HG03064 (cell line): Measurements from ENCODE around the gene ANKRD23.
"Not testable (repeated sequence)": the region's sequence is repeated elsewhere in the genome, so short reads cannot be mapped to it uniquely, and the experiment has no call there.

ENCODE experiments used
- ATAC-seq: cut with Tn5 transposase; IDR thresholded peaks from one replicate; pipeline ENCODE4 v1.9.1; 2021; ENCODE audit warnings: low read depth; ENCODE audit not compliant: unreplicated experiment

Gene ANKRD23

DNA sequence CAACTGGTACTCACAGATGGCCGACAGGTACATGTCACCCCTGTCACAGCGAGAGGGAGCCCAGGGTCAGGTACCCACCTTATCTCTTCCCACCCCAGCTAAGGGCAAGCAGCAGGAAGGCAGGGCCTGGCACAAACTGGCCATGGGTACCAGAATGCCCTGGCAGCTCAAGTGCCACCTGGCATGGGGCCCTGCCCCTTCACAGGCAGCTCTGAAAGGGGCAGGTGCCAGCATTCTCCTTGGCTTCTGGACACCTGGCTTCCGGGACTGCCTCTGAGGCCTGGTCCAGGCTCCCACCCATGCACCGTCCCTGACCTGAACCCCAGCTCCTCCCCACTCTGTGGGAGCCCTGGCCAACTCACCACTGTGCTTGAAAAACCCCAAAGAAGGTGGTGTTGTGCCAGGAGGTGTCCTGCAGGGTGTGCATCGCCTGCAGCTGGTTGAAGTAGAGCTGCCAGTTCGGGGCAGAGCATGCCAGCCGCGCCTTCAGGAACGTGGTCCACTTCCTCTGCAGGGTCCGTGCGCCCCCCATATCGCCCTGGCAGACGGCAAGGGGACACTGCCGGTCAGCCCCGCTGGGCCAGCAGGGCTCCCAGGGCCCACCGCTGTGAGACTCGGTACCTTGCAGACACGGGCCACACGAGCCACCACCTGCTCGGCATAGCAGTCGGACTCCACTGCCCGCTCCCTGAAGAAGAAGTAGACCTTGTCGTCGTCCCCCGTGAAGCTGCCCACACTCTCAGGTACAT lies 20.7 kb upstream of the ANKRD23 start:
- ATAC-seq = no peak

DNA sequence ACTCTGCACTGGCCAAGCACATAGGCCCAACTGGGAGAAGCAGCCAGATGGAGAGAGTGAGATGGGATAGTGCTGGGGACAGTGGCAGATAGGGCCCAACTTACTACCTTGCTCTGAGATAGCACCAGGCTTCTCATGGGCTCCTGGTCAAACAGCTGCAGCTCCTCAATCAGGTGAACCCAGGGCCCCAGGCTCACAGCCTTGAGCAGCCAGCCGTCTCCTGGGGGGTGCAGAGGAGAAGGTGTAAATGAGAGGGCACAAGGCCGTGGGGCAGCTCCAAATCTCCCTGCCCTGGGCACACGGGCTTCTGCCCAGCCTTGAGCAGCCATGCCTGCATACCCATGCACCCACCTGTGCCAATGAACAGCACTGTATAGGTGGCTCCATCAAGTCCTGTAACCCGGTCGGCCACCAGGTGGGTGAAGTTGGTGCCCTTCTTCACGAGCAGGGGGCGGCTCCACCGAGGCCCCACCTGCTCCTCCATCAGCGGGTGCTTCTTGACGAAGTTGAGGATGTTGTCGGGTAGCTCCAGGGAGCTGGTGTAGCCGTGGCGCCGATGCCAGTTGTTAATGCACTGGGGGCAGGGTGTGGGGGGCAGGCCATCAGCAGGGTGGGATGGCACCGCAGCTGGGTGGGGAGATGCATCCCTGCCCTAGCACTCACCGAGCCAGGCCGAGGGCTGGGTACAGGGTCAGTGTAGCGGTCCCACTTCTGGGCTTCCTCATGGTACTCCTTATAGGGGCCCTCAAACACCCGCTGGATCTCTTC lies 19.9 kb upstream of the ANKRD23 start:
- no peak for ATAC-seq

DNA sequence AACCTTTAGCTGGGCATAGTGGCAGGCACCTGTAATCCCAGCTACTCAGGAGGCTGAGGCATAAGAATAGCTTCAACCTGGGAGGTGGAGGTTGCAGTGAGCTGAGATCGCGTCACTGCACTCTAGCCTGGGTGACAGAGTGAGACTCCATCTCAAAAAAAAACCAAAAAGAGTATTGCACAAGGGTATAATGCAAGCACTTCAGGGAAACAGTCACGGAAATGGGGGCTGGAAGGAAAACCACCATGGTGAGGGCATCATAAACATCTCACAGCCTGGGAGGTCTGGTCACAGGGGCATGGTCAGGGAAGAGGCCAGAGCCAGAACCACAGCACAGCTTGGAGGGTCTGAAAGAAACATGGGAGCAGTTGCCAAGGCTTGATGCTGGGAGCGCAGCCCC lies 19.2 kb upstream of the ANKRD23 start:
- ATAC-seq = not testable (repeated sequence)

DNA sequence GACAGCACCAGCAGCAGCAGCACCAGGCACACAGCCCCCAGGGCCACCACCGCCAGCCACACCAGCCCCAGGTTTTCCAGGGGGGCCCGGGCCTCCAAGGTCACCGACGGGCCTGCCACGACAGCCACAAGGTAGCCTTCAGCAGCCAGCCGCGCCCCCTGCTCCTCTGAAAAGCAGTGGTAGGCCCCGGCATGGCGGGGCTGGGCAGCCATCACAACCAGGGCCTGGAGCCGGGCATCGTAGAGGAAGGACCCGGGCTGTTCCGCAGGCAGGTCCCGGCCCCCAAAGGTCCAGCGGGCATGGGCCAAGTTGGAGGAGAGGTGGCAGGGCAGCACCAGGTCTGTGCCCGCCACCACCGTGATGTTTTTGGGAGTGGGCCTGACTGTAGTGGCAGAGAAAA lies 17.3 kb upstream of the ANKRD23 start:
- no peak for ATAC-seq

DNA sequence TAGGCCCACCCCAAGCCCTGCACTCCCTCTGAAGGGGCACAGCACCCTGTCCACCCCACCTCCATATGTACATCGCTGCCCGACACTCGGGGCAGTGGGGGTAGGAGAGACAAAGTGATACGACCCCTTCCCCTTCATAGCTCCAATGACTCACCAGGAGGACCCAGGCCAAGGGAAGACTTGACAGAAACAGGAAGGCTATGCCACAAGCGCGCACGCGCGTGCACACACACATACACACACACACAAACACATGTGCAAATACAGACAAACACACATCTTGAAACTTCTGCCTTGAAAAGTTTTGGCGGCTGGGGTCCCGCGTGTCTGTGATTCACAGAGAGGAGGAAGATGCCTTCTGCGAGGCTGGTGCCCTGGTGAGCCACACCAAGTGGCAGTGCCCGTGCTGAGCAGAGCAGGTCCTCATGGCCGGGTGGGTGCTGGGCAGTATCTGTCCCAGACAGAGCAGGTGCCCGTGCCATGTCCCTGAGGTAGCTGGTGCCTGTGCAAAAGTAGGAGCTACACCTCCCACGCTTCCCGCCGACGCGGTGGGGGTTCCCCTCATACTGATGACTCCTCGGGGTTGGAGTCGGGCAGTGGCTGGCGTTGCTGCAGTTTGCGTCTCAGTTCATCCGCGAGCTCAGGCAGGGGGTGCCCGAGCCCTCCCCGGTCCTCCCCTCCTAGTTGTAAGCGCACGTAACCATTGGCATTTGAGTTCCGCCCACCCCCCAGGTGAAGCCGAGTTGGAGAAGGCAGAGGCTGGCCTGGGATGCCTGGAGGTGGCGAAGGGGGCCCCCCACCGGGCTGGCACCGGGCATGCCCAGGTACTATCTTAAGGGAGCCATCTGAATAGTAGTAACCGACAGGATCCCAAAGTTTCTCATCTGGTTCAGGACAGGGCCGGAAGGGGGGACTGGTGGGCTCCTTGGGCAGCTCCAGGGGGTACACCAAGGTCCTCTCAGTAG lies 16.5 kb upstream of the ANKRD23 start:
- no peak for ATAC-seq

DNA sequence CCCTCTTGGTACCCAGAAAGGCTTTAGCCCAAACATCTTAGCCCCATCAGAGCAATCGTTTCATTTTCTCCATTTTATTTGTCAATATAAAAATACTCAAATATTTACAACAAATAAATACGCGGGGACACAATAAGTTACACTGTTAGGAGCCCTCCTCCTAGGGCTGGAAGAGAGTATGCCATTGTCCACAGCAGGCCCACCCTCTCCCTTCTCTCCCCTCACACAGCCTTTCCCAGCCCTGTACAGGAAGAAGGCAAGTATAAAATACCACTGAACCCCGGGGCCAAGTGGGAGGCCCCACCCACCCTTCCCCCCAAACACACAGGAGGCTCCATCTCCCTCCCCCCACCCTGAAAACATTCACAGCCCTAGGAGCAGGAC lies 15.9 kb upstream of the ANKRD23 start:
- ATAC-seq = no peak

DNA sequence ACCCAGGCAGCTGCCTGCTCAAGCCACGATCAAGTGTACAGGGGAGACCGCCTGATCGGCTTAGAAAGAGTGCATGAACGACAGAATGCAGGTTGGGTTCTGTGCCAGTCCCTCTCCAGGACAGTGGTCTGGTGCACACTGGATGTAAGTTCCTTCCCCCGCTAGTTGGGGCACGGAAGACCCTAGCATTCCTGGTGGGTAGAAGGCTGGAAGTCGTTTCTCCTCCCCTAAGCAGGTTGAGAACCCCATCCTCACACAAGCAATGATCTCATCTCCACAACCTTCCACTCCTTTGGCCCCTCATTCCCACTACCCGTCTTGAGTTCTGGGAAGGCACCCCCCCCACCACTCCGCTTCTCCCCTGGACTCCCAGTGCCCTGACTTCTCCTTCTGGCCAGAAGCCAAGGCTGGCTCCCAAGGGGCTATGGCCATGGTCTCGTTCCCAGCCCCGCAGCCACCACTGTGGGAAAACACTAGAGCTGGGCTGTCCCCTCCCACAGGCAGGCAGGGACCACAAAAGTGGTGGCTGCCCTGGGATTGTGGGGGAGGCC lies 15.4 kb upstream of the ANKRD23 start:
- no peak for ATAC-seq

DNA sequence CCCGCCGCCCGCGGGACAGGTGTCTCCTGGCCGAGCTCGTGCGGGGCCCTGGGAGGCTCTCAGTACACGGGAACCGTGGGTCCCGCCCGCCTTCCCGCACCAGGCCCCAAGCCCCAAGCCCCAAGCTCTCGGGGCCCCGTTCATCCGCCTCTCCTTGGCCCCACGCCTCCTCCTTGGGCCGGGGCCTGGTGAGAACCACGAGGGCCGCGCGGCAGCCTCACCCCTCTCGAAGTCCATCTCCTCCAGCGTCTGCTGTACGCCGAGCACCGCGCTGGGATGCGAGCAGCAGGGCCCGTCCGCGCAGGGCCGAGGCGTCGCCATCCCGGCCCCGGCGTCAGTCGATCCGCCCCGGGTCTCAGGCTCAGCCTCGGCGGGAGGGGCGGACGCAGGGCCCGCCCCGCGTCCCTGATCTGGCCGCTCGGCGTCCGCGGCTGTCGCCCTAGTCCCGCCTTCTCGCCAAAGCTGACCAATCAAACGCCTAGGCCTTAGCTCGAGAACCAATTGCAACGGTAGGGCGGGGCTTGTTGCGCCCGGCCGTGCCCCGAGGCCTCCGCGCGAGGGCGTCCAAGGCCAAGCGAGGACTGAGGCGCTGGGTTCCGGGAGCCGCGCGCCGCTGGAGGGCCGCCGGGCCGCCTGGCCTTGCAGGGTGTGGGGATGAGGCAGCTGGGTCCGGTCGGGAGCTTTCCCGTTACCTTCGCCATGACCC lies 14.0 kb upstream of the ANKRD23 start, which contains the start of gene ANKRD39:
ANKRD39 (minus strand) TSS at position 350 of the 706 bp plus-strand sequence; CDS start at position 321, 29 bp downstream.
- peak; percentile 87 for ATAC-seq

DNA sequence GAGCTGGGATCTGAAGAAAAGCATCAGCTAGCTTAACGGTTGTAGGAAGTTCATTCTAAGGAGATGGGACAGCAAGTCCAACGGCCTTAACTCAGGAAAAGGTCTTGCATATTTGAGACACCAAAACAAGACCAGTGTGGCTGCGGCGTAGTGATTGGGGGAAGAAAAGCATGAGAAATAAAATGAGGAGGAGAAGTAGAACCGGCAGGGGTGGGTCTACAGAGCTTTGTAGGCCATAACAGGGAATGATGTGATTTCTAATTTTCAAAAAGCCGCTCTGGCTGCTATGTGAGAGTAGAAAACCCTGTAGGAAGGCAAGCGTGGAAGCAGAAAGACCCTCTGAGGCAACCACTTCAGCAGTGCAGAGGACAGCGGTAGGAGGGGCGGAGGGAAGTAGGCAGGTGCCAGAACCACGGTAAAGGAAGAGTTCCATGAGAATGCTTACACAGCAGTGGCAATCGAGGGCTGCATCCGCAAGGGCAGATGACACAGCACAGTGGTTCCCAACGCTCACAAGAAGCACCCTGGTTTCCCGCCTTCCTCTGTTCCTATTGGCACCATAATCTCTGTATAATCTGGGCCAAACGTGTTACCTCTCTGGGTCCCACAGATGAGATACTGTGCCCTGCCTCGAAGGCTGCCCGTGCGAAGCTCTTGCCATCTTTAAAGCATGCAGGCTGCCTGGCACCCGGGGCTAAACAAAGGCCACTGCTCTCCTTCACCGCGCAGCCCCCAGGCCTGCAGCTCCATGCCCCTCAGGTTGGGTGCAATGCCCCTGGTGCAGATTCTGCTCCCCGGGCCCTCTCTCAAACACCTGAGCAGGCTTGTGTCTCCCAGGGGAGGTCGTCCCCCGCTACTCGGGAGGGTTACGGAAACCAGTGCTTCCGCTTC lies 13.2 kb upstream of the ANKRD23 start:
- ATAC-seq = peak; percentile 1

DNA sequence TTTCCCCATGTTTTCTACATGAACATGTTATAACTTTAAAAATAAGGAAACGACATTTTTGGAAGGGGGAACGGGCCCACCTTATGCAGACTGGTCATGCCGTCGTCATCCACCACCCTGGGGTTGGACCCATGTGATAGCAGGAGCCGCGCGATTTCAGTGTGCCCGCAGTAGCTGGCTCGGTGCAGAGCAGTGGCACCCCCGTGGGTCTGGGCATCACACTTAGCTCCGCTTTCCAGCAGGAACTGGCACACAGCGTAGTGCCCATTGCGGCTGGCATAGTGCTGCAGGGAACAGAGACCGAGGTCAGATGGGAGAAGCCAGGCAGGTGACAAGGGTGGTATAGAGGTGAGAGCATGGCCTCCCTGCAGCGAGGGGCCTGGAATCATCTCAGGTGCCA lies 9.5 kb upstream of the ANKRD23 start:
- ATAC-seq = no peak

DNA sequence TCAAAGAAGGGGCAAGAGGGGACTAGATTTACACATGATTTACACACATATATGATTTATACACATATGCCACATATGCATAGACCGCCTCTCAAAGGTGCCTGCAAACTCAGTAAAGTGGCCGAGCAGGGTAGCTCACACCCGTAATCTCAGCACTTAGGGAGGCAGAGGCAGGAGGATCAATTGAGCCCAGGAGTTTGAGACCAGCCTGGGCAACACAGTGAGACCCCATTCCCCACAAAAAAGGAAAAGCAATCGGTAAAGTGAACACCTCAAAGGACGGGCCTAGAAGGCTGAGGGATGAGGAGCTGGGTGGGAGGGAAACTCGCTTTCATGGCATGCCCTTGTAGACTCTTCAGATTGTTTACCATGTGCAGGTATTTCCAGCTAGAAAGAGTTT lies 8.8 kb upstream of the ANKRD23 start:
- no peak for ATAC-seq

DNA sequence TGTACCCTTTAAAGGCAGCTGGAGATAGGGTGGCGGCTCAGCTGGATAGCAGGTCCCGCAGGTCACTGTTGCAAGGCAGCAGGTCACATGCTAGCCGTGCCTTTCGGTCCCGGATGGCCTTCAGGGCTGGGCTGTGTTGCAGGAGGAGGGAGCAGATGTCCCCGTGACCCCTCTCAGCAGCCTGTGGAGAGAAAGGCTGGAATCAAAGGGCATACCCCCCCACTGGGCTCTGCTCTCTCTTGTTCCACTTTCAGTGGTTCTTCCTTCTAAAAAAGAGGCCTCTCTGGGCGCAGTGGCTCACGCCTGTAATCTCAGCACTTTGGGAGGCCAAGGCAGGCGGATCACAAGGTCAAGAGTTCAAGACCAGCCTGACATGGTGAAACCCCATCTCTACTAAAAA lies 4.4 kb upstream of the ANKRD23 start:
- no peak for ATAC-seq

DNA sequence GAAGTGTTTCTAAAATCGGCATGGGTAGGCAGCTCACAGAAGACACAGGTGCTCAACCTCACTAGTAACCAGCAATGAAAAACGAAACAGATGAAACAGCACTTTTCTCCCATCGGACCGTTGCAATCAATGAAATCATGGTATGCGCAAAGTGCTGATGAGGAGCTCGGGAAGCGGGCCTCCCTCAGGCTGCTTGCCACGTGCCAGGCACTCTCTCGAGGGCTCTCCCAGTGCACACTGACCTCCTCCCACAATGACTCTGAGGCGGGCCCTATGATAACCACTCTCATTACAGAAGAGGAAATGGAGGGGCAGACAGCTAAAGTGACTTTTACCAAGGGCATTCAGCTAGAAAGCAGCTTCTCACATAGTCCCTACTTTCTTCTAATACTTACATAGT lies 3.8 kb upstream of the ANKRD23 start:
- no peak for ATAC-seq

DNA sequence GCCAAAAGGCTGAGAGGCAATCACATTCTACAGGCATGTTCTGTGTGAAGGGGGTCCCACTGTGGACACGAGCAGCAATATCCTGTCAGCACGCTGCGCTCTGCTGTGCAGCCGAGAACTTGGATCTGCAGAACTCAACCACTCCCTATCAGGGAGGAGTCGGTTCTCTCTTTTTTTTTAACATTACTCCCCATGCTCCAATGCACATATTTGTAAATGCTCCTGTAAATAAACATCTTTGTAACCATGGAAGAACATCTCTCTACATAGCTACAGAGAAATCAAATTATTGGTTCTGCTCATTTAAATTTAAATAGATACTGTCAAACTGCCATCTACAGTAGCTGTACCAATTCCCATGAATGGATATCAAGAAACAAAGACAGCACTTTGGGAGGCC lies 3.0 kb upstream of the ANKRD23 start:
- no peak for ATAC-seq

DNA sequence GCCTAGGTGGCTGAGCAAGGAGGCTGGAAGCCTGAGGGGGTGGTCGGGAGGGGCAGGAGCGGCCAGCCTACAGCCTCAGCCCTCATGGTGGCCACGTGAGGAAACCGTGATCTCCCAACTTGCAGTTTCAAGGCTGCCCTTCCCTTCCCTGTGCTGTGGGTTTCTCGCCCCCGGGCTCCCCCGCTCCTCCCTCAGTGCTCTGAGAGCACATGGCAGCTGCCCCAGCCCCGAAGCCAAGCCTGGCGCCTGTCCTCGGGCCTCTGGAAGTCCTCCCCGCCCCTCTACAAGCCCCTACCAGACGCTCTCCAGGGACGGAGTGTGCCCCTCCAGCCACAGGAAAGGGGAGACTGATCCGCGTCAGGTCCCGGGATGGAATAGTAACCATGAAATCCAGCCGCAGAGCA lies 586 bp upstream of the ANKRD23 start:
- no peak for ATAC-seq

DNA sequence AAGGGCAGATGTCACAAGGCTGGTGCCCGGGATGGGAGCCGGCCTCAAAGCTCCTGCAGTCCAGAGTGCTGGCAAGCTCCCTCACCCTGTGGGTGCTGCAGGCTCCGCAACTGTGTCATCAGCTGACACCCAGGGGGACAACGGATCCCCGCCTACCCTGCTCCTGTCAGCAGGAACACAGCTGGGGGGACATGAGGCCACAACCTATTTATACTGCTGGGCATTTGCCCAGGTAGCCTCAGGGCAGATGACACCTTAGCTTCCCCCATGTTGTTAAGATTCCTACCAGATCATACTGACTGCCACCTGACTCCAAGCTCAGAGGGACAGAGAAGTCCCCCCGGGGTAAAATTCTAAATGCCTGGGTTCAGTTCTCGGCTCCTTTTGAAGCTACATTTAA lies 1.2 kb downstream of the ANKRD23 start:
- ATAC-seq = no peak

DNA sequence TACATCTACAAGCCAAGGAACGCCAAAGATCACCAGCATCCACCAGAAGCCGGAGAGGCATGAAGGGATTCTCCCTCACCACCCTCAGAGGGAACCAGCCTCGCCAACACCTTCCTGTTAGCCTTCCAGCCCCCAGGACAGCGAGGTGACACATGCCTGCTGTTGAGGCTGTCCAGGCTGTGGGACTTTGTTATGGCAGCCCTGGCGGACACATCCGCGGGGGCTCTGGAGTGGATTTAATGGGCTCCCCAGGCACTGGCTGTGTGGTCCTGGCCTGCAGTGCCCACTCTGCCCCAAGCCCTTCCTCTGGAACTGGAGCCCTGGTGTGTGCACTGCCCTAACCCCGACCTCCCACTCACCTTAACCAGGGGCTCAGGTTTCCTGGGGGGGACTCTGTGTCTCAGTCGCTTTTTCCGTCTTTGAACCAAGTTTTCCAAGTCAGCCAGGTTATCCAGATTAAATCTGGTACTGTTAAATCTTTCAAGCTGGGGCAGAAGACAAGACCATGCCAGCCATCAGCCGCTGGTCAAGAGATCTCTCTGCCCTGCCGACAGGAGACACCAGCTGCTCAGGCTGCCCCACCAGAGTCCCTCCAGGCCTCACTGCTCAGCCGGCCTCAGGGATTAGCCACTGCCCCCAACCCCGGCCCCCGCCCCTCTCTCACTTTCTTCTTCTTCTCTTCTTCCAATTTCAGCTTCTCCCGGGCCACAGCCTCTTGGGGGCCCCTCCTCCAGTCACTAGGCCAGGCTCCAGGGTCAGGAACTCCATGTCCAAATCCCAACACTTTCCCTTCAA lies 1.9 kb downstream of the ANKRD23 start:
- ATAC-seq = no peak
